Astrocyte of the cerebellum (primary cell): ENCODE measurements around the gene LMTK3.

ENCODE experiments used
- DNase-seq: peaks from one replicate; pipeline ENCODE4 v3.0.0-alpha.2; 2011; ENCODE audit warnings: low read depth
- H3K4me3 ChIP-seq: 2 replicates; pipeline ENCODE4 v1.5.1; 2011; ENCODE audit warnings: mild to moderate bottlenecking, low read depth, low read length, moderate library complexity
- in situ Hi-C: cut with HindIII; loops from 2 replicates; pipeline ENCODE4 v1.10.0; 2017; ENCODE audit warnings: low sequenced_read_pairs
- TF ChIP-seq, protein P1 (sequence below): IDR thresholded peaks from 2 replicates; pipeline ENCODE4 v1.5.1; 2012; ENCODE audit warnings: low read length, low read depth, moderate library complexity, mild to moderate bottlenecking; ENCODE audit errors: missing control alignments

LMTK3 gene, protein sequence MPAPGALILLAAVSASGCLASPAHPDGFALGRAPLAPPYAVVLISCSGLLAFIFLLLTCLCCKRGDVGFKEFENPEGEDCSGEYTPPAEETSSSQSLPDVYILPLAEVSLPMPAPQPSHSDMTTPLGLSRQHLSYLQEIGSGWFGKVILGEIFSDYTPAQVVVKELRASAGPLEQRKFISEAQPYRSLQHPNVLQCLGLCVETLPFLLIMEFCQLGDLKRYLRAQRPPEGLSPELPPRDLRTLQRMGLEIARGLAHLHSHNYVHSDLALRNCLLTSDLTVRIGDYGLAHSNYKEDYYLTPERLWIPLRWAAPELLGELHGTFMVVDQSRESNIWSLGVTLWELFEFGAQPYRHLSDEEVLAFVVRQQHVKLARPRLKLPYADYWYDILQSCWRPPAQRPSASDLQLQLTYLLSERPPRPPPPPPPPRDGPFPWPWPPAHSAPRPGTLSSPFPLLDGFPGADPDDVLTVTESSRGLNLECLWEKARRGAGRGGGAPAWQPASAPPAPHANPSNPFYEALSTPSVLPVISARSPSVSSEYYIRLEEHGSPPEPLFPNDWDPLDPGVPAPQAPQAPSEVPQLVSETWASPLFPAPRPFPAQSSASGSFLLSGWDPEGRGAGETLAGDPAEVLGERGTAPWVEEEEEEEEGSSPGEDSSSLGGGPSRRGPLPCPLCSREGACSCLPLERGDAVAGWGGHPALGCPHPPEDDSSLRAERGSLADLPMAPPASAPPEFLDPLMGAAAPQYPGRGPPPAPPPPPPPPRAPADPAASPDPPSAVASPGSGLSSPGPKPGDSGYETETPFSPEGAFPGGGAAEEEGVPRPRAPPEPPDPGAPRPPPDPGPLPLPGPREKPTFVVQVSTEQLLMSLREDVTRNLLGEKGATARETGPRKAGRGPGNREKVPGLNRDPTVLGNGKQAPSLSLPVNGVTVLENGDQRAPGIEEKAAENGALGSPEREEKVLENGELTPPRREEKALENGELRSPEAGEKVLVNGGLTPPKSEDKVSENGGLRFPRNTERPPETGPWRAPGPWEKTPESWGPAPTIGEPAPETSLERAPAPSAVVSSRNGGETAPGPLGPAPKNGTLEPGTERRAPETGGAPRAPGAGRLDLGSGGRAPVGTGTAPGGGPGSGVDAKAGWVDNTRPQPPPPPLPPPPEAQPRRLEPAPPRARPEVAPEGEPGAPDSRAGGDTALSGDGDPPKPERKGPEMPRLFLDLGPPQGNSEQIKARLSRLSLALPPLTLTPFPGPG (N-terminal part only)

DNA sequence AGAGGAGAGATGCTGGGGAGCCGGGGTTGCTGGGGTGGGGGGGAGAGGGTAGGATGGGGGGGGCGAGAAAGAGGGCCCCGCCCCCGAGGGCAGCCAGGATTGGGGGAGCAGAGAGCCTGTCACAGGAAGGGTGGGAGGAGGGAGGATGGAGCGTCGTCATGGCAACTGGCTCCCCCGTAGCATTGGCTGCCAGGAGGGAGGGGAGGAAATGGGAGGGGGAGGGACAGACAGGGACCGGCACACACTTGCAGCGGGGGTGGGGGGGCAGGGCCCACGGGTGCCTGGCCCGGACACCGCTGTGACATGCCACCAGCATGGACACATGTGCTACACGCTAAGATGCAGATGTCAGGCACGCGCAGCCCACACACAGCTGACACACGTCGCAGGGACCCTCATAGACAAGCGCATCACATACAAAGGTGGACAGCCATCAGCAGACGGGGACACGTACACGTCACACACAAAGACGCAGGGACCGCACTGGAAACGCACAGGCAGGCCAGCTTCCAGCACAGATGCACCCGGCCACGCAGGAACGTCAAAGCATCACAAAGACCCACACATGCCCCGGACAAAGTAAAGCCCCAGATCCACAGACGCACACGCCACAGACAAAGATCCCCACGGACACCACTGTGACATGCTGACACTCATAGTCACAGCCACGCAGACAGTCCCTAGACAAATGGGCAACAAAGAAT, at the start of gene LMTK3:
Gene LMTK3 (minus strand): TSS at position 36 of the 704 bp plus-strand sequence. CDS start 259 bp downstream, outside the sequence.
- in situ Hi-C loops: no loop called here
- TF ChIP-seq, protein P1, sequence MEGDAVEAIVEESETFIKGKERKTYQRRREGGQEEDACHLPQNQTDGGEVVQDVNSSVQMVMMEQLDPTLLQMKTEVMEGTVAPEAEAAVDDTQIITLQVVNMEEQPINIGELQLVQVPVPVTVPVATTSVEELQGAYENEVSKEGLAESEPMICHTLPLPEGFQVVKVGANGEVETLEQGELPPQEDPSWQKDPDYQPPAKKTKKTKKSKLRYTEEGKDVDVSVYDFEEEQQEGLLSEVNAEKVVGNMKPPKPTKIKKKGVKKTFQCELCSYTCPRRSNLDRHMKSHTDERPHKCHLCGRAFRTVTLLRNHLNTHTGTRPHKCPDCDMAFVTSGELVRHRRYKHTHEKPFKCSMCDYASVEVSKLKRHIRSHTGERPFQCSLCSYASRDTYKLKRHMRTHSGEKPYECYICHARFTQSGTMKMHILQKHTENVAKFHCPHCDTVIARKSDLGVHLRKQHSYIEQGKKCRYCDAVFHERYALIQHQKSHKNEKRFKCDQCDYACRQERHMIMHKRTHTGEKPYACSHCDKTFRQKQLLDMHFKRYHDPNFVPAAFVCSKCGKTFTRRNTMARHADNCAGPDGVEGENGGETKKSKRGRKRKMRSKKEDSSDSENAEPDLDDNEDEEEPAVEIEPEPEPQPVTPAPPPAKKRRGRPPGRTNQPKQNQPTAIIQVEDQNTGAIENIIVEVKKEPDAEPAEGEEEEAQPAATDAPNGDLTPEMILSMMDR: no peak
- H3K4me3 ChIP-seq: peak within 1 kb of the TSS; percentile 20
- DNase-seq: no peak

DNA sequence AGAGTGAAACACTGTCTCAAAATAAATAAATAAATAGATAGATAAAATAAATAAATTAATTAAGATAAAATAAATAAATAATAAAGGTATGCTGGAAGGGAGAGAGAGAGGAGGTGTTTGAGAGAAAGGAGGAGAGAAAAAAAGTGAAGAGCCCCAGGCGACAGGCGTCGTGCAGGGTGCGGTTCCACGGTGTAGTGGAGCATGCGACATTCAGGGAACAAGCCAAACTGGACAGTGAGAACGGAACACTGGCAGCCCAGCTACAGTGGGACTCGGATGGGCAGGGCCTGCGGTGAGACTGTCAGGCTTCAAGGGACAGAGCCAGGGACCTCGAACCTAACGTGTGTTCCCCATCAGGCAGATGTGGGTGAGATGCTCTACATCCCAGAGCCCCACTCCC, 49.8 kb upstream of the LMTK3 start:
- no peak overlapping the region for H3K4me3 ChIP-seq
- TF ChIP-seq, protein P1: no peak
- in situ Hi-C loops: no loop called here
- no peak for DNase-seq

DNA sequence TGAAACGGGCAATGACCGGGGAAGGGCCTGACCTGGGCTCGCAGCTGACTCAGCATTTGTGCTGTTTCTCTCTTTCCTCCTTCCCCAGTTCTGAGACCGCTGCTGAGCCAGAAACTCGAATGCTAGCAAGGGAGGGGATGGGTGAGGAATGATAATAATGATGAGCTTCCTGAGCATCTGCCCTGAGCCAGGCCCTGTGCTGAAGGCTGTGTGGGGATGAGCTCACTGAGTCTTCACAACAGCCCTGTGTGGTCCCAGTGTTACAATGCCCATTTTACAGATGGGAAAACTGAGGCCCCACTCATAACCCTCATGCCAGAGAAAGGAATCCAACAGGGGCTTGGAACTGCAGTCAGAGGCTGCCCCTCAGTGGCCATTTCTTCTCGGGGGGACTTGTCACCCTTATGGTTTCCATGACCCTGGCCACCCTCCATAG, 48.5 kb upstream of the LMTK3 start:
- in situ Hi-C loops: no loop called here
- TF ChIP-seq, protein P1: no peak
- DNase-seq: no peak
- no peak overlapping the region for H3K4me3 ChIP-seq

DNA sequence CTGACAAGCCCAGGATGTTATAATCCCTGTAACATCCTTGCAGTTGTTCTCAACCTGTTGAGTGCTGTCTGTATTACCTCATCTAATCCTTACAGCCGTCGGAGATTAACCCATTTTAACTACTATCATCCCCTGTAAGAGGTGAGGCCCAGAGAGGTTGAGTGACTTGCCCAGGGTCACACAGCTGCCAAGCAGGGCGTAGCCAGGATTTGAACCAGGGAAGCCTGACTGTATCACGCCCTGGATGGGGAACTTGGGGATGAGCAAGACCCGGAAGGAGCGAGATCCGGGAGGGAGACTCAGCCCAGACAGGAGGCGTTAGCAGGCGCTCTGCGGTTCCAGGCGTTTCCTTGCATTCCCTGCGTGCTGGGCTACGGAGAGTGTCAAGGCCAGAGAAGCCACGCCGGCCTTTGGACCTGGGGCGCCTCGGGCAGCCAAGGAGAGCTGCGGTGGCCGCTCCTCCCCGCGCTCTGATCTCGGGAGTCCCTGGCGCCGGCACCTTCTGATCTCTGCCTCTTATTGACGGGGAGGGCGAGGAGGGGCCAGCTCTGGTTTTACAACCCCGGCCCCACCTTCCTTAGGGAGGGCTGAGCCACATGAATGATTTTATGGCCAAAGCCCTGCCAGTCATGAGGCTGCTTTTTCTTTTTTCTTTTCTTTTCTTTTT, 46.5 kb upstream of the LMTK3 start:
- DNase-seq: no peak
- no peak overlapping the region for H3K4me3 ChIP-seq
- TF ChIP-seq, protein P1: no peak
- in situ Hi-C loops: no loop called here

DNA sequence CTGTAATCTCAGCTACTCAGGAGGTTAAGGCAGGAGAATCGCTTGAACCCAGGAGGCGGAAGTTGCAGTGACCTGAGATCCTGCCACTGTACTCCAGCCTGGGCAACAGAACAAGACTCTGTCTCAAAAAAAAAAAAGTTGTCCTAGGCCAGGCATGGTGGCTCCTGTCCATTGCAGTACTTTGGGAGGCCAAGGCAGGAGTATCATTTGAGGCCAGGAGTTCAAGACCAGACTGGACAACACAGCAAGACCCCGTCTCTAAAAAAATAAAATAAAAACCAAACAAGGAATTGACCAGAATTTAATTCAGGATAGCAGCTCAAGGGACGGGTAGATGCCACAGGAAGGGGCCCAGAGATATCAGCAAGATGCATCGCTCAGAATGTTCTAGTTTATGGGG, 45.2 kb upstream of the LMTK3 start:
- in situ Hi-C loops: no loop called here

More for the DNA sequence above, 45.2 kb upstream of the LMTK3 start:
- H3K4me3 ChIP-seq: no peak overlapping the region
- no peak for DNase-seq
- TF ChIP-seq, protein P1: no peak
